GM12864 (cell line): ENCODE results near the gene RNF145.

ENCODE experiments used
- DNase-seq: peaks from one replicate; pipeline ENCODE4 v3.0.0-alpha.2; 2011; ENCODE audit warnings: low read depth
- H3K4me3 ChIP-seq: 2 replicates; pipeline ENCODE4 v1.5.1; 2011; ENCODE audit warnings: mild to moderate bottlenecking, low read depth, low read length, control low read depth
- TF ChIP-seq, protein P1 (sequence below): IDR thresholded peaks from 2 replicates; pipeline ENCODE4 v1.5.1; 2011; ENCODE audit warnings: low read depth, mild to moderate bottlenecking, moderate library complexity, low read length, control low read depth, inconsistent platforms; ENCODE audit errors: missing control alignments

The RNF145 gene

GRCh38 chr5:159184858-159185381, 24.4 kb downstream of the RNF145 start:
- no peak for DNase-seq
- no peak overlapping the region for H3K4me3 ChIP-seq
- TF ChIP-seq, protein P1, sequence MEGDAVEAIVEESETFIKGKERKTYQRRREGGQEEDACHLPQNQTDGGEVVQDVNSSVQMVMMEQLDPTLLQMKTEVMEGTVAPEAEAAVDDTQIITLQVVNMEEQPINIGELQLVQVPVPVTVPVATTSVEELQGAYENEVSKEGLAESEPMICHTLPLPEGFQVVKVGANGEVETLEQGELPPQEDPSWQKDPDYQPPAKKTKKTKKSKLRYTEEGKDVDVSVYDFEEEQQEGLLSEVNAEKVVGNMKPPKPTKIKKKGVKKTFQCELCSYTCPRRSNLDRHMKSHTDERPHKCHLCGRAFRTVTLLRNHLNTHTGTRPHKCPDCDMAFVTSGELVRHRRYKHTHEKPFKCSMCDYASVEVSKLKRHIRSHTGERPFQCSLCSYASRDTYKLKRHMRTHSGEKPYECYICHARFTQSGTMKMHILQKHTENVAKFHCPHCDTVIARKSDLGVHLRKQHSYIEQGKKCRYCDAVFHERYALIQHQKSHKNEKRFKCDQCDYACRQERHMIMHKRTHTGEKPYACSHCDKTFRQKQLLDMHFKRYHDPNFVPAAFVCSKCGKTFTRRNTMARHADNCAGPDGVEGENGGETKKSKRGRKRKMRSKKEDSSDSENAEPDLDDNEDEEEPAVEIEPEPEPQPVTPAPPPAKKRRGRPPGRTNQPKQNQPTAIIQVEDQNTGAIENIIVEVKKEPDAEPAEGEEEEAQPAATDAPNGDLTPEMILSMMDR: no peak

DNA sequence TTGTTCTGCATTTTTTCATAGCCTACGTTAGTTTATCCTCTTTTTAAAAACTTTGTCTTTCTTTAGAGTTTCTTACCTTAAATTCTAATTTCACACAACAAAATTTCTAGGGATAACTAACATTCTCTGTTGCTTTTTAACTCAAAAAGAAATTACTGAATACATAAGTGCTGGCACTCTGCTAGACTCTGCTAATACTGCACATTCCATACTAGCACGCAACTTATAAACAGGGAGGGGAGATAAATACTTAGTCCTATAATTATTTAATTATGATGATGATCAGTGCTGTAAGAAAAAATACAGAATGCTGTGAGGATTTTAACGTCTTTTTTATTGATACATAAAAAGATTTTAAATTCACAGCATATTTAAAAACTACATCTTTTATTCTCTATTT, 25.1 kb downstream of the RNF145 start:
- TF ChIP-seq, protein P1: no peak

DNA sequence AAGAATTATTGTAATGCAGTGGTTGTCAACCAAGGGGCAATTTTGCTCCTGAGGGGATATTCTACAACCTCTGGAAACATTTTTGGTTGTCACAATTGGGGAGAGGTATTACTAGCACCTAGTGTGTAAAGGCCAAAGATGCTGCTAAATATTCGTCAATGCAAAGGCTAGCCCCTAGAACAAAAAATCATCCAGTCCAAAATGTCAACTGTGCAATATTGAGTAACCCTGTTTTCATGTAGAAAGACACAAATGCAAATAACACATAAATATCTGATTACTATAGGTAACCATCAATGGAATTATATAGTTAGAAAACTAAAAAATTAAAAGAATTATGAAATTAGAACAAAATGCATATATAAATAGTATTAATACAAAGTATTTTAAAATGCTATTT, 26.1 kb downstream of the RNF145 start:
- no peak for DNase-seq
- TF ChIP-seq, protein P1: no peak
- H3K4me3 ChIP-seq: no peak overlapping the region

More for the DNA sequence above, 25.1 kb downstream of the RNF145 start:
- no peak for DNase-seq
- H3K4me3 ChIP-seq: no peak overlapping the region

- H3K4me3 ChIP-seq: no peak overlapping the region
- TF ChIP-seq, protein P1: no peak
- no peak for DNase-seq
Observed at GRCh38 chr5:159182691-159183090, 26.7 kb downstream of the RNF145 start.

- TF ChIP-seq, protein P1: no peak
- no peak overlapping the region for H3K4me3 ChIP-seq
- DNase-seq: no peak
Observed at GRCh38 chr5:159181651-159182050, 27.7 kb downstream of the RNF145 start.

DNA sequence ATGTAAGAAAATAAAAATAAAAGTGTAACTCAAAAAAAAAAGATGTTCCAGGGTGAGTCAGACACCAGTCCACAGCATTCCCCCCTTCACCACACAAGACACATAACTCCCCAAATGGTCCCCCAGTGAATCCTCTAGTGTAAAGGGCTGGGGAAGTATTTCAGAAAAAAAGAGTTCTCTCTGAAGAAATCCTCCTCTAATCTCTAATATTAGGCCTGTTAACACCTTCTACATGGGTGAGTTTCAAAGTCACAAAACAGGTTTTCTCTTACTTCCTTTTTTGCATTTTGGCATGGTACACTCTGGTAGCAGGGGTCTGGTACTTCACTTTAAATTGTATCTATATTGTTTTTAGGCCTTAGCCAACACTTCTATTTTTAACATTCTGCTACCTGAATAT, 28.2 kb downstream of the RNF145 start:
- no peak for DNase-seq
- H3K4me3 ChIP-seq: no peak overlapping the region
- TF ChIP-seq, protein P1: no peak

GRCh38 chr5:159179529-159180305, 29.6 kb downstream of the RNF145 start:
- TF ChIP-seq, protein P1: no peak
- H3K4me3 ChIP-seq: no peak overlapping the region
- DNase-seq: no peak
